GM15510 (cell line): Measurements from ENCODE around the gene KANSL1L.

Experiments used
- POLR2A ChIP-seq: IDR thresholded peaks from 3 replicates; pipeline ENCODE4 v1.6.1; 2011; ENCODE audit warnings: borderline replicate concordance; ENCODE audit not compliant: insufficient read length; ENCODE audit errors: extremely low read depth

KANSL1L gene

DNA sequence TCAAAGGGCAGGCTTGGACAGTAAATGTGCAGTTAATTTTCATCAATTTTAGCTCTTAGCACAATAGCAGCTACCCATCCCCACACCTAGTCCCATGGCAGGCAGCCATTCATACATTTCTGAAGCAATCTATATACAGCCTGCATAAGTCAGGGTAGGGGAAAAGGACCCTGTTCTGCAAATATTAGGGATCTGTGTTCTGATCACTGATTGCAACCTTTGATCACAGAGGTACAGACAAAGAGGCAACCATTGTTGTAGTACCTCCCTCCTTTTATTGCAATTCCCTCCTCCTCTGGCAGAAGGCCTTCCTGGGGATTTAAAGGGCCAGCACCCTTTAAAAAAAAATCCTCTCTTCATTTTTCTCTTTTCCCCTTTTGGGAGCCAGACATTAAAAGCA lies 58.3 kb downstream of the KANSL1L start:
- no peak for TF ChIP-seq POLR2A

DNA sequence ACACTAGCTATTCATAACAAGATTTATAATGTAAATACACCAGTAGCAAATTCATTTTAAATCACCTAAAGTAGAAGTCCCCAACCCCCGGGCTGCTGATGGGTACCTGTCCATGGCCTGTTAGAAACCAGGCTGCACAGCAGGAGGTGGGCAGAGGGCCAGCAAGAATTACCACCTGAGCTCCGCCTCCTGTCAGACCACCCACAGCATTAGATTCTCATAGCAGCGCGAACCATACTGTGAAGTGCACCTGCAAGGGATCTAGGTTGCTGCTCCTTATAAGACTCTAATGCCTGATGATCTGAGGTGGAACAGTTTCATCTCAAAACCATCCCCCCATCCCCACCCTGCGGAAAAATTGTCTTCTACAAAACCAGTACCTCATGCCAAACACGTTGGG lies 71.3 kb downstream of the KANSL1L start:
- TF ChIP-seq POLR2A: no peak

DNA sequence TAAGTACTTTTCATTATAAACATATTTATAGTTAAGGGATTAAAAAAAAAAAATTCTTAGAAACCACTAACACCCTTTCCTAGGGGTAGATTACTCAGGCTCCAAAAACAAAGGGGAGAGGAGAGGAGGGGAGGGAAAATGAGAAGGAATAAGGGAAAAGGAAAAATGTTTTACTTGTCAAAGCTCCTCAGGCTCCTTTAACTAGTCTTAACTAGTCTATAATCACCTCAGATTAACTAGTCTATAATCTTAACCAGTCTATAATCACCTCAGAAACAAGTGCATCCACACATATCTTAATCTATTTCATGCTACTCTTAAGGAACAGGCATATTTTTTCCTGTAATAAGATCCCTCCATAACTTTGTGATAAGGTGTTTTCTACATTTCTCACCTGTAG lies 76.4 kb downstream of the KANSL1L start:
- no peak for TF ChIP-seq POLR2A

DNA sequence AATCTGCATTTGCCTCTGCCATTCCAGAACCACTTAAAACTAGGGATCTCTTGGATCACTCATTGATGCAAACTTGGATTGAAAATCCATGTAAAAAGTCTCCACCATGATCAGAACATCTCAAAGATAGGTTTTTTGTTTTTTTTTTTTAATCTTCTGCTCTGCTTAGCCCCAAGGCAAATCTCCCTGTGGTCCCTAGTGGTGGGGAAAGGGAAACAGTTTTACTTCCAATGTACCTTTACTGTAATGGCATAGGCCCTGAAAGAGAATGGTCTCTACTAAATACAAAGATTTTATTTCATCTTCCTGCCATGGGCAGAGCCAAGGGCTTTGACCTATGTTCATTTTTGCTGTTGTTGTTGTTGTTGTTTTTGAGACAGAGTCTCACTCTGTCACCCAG lies 78.4 kb downstream of the KANSL1L start:
- no peak for TF ChIP-seq POLR2A

DNA sequence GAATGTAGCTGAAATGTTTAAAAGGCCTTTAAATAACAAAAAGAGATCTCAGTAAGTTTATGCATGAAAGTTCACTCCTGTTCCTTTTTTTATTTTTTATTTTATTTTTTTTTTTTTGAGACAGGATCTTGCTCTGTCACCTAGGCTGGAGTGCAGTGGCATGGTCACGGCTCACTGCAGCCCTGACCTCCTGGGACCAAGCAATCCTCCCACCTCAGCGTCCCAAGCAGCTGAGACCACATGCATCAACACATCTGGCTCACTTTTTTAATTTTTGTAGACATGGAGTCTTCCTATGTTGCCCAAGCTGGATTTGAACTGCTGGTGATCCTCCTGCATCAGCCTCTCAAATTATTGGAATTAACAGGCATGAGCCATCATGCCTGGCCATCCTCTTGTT lies 84.3 kb downstream of the KANSL1L start:
- TF ChIP-seq POLR2A: no peak

DNA sequence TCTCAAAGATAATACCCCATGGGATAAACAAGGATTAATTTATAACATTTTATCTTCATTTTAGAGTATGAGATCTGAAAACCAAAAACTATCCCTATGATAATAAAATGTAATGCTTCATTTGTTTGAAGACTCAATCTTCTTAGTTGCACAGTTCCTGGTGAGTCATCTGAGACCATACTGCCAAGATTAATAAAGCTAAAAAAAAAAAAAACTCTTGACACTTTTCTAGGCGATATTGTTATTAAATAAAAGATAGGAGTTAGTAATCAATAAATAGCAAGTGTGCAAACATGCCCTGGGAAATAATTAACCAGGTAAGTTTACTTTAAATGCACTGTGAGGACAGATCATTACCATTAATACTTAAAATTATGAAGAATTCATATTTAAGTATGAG lies 84.9 kb downstream of the KANSL1L start:
- no peak for TF ChIP-seq POLR2A

DNA sequence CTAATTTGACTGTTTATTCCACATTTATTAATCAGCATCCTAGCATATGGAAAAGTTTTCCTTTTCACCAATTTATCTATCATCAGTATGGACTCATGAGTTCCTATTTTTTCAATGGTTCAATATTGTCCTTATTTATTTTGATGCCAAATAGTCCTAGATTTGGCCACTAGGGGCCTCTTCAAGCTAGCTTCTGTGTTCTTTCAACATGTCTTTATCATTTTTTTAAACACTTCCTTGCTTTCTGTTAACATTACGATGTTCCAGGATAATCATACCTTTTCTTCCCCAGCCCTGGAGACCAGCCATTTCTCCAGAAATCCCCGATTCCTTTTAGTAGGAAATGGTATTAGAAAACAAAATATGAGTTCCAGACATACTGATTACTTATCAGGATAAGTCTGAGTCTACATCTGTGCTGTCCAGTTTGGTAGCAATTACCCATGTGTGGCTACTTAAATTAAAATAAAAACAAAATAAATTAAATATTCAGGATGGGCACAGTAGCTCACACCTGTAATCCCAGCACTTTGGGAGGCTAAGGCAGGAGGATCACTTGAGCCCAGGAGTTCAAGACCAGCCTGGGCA lies 98.2 kb downstream of the KANSL1L start:
- no peak for TF ChIP-seq POLR2A

DNA sequence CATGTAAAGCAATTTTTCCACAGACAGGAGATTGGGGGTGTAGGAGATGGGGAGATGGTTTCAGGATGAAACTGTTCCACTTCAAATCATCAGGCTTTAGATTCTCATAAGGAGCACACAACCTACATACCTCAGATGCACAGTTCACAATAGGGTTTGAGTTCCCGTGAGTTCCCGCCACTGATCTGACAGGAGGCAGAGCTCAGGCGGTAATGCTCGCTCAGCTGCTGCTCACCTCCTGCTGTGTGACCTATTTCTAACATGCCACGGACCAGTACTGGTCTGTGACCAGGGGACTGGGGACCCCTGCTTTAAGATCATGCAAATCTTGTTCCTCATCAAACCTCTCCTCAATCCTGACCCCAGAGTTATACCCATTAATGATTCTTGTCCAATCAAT lies 98.7 kb downstream of the KANSL1L start:
- no peak for TF ChIP-seq POLR2A

DNA sequence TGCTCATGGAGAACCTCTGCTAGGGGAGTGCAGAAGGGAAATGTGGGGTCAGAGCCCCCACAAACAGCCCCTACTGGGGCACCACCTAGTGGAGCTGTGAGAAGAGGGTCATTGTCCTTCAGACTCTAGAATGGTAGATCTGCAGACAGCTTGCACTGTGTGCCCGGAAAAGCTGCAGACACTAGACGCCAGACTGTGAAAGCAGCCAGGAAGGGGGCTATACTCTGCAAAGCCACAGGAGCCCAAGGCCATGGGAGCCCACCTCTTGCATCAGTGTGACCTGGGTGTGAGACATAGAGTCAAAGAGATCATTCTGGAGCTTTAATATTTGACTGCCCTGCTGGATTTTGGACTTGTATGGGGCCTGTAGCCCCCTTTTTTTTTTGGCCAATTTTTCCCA lies 107.9 kb downstream of the KANSL1L start:
- TF ChIP-seq POLR2A: no peak

DNA sequence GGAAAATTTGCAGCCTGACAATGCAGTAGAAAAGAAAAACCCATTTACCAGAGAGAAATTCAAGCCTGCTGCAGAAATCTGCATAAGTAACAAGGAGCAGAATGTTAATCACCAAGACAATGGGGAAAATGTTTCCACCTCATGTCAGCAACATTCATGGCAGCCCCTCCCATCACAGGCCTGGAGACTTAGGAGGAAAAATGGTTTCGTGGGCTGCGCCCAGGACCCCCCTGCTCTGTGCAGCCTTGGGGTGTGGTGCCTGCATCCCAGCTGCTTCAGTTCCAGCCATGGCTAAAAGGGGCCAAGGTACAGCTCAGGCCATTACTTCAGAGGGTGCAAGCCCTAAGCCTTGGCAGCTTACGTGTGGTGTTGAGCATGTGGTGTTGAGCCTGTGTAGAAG lies 115.4 kb downstream of the KANSL1L start:
- no peak for TF ChIP-seq POLR2A

DNA sequence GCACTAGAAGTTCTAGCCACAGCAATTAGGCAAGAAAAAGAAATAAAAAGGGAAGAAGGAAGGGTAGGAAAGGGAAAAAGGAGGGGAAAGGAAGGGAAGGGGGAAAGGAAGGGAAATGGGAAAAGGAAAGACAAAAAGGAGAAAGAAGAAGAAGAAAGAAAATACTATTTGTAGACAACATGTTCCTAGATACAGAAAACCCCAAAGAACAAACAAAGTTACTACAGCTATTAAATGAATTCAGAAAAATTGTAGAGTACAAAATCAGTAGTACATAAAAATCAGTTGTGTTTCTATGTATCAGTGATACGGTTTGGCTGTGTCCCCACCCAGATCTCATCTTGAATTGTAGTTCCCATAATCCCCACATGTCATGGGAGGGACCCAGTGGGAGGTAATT lies 116.5 kb downstream of the KANSL1L start:
- no peak for TF ChIP-seq POLR2A

DNA sequence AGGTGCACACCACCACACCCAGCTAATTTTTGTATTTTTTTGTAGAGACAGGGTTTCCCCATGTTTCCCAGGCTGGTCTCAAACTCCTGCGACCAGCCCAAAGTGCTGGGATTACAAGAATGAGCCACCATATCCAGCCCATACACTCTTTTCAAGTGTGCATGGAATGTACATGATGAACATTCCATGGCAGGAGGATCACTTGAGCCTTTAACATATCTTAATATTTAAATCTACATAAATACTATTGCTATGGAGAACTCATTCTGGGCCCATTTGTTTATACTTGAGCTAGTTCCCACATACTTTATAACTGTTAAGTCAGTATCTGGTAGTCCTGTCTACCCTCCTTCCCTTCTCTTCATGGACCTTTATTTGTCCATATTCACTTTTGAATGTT lies 120.3 kb downstream of the KANSL1L start:
- TF ChIP-seq POLR2A: no peak

DNA sequence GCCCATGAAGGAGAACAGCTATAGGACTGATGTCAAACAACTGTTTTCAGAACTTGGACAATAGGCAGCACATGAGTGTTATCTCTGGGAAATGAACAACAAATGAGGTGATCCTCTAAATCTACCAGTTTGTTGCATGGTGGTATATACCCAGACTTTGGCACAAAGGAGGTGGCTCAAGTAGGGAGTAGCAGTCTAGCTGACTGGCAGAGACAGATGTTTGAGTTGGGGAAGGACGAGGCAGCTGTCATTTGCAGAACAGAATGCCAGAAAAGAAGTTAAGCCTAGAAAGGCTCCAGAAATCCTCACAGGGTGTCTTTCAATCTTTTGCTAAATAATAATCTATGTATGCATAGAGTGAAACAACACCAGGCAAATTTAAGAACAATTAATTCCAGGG lies 121.4 kb downstream of the KANSL1L start:
- TF ChIP-seq POLR2A: no peak

DNA sequence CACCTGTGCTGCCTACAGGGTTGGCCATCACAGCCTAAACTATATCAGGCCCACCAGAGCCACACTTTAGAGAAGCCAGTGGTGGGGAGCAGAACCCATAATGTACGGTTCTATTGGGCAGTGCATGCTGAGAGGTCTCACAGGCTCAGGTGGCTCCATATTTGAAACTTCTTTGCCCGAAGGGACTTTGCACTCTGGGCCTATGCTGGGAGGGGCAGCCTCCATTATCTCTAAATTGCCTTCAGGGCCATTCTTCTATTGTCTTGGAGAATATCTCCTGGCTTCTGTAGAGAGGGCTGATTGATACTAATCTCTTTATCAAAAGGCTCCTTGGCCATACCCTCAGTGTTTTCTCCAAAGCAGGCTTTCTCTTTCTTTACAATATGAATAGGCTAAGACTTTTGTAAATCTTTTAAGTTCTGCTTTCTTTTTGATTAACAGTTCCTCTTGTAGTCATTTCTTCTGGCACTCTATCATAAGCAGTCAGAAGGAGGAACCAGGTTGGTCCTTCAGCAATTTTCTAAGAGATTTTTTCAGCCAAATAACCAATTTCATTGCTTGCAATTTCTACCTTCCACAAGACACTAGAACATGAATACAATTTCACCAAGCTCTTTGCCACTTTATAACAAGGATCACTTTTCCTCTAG lies 124.2 kb downstream of the KANSL1L start:
- TF ChIP-seq POLR2A: no peak

DNA sequence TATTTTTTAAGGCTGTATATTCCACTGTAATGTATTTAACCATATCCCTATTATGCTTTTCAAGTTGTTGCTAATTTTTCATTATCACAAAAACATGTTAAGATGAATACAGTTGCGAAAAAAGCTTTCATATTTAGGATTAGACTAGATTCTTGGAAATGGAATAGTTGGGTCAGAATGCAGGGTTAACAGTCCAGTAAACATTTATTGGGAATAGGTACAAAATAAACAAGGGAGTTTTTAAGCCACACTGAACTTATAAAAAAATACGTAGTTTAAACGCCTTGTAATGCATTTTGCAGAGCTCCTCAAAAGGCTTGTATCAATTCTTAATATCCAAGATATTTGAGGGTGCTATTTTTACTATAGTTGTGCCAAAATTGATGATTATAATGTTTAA lies 133.1 kb downstream of the KANSL1L start:
- no peak for TF ChIP-seq POLR2A

DNA sequence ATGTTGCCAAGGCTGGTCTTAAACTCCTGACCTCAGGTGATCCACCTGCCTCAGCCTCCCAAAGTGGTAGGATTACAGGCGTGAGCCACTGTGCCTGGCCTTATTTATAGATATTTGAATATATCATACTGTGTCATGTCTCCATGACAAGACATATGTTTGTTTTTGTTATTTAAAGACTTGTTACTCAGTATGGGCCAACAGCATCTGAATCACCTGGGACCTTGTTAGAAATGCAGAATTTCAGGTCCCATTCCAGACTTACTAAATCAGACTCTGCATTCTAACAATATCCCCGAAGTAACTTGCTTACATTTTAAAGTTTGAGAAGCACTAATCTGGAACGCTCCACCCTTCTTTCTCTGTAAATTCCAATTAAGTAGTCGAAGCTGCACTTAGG lies 135.5 kb downstream of the KANSL1L start:
- TF ChIP-seq POLR2A: no peak
